EL (cell line): ENCODE data around the gene FOCAD.
"Not testable (repeated sequence)": the region's sequence is repeated elsewhere in the genome, so short reads cannot be mapped to it uniquely, and the experiment has no call there.

Experiments used
- DNase-seq: peaks from one replicate; pipeline ENCODE4 v3.0.0-alpha.2; 2016

The FOCAD gene

DNA sequence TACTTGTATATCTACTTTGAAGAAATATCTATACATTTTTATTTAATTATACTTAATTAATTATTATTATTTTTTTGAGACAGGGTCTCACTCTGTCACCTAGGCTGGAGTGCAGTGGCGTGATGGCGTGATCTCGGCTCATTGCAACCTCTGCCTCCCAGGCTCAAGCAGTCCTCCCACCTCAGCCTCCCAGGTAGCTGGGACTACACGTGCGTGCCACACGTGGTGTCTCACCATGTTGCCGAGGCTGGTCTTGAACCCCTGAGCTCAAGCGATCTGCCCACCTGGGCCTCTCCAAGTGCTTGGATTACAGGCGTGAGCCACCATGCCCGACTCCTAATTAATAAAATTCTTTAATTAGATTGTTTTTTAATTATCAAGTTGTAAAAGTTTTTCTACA is 10.5 kb upstream of the FOCAD start:
- DNase-seq: not testable (repeated sequence)

DNA sequence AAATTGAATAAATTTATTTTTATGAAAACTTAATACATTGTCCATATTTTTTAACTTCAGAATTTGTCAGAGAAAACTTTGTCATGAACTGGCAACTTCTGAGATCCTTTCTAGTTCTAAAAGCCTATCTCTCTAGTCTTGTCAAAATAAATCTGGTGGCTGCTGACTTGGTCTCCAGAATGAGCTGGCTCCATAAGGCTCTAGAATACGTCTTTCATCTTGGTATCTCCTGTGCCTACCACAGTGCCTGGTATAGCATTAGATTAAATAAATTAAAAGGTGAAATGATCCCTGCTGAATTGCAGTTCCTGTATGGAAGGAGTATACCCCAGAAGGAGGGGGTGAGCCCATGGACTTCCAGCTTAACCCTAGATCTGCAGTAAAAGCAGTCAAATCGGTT is 2.6 kb upstream of the FOCAD start:
- DNase-seq: no peak

DNA sequence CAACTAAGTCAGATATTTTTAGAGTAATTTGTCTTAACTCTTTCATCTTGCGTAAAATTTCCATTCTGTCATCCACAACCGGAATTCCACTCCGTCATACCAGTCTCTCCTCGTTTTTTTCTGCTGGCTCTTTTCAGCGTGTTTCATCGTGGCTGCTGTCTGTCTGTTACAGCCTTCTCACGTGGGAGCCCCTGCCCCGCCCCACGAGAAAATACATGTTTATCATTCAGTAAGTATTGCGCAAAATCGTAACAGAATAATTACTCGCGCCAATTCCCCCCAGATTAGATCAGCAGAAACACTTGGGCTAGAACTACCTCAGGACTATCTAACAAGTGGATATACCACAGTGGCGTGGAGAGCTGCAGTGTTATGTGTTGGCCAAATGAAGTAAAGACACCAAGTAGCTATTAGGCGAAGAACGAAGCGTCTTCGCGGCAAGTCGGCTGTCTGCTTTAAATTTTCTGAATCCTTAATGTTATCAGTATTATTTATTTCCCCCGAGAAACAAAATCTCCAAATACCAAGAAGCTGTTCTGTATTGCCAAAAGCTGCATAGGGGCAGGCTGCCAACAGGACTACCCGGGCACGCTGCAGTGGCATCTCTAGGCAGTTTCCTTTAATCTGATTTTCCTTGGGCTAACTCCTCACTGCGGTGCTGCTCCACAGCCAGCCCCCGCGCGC is 566 bp upstream of the FOCAD start:
- DNase-seq: peak; percentile 75

DNA sequence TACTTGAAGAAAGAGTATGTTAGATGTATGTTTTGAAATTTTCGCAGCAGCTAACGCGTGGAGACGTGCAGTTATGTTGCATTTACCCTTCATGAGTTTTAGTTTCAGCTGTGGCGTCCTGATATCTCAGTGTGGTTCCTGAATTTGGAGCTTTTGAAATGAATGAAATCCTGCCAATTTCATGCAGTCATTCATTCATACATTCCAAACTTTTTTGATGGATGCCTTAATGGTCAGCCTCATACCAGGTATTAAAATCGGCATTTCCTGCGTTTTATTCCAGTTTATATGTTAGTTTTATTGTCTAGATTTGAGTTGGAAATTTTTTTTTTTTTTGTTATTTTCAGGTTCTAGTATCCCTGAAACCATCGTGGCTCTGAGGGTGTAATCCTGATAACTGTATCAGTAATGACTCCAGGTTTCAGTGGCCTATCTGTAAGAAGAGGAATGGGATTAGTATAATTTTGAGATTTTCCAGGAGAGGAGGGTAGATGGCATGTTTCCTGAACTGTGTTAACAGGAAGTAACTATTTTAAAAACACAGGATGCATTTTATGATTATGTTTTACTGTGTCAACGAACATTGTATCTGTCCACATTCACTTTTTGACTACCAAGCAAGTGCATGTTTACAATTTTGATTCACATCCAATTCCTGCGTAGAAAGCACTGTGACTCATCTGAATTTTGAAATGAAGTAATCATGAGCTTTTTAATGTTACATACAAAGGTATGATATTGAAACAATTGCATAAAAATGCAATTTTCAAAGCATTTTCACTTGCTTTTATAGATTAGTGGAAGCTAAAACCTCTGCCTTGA is 1.0 kb downstream of the FOCAD start:
- peak; percentile 74 for DNase-seq

DNA sequence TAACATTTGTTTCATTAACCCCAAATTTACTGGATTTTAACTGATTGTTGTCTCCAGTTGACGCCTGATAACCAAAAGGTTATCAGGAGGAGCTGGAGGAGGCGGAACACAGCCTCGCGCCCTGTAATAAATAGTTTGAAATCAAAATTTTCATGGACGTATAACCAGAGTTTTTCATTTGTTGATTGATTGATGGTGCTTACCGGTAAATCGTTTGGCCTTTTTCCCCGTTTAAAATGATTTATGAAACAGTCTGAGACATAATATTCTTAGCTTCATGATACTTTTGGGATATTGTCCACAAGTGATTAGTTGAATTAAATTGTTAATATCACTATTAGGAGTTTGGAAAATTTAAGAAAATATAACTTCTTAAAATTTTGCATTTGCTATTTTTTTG is 1.7 kb downstream of the FOCAD start:
- no peak for DNase-seq

DNA sequence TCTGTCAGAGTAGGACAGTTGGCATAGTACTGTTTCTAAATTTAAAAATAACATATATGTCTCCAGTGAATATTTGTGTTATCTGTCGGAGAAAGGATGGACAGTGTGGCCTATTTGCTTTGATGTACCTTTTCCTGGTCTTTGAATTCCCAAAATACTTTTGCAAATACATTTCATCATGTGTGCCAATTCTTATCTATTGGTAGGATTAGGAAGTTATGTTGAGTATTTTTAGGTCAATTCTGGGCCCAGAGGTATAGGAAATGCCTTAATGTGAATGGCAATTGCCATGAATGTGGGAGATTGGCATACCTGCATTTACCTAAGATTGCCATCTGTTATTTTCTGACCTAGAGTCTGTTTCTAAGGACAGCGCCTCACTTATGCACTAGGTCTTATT is 5.8 kb downstream of the FOCAD start:
- DNase-seq: no peak

DNA sequence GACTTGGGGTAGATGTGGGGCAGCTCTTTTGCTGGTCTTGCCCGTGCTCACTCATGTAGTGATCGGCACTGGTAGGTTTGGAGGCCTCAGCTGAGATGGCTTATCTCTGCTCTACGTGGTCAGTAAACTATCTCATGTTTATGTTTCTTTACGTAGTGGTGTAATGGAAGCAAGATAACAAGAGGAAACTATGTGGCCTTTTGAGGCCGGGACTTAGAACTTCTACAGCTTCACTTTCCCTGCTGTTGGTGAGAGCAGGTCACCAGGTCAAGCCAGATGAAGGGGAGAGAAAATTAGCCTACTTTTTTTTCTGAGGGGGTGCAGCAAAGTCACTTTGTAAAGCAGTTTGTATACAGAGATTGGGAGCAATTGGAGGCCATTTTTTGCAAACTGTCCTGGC is 8.5 kb downstream of the FOCAD start:
- DNase-seq: no peak

DNA sequence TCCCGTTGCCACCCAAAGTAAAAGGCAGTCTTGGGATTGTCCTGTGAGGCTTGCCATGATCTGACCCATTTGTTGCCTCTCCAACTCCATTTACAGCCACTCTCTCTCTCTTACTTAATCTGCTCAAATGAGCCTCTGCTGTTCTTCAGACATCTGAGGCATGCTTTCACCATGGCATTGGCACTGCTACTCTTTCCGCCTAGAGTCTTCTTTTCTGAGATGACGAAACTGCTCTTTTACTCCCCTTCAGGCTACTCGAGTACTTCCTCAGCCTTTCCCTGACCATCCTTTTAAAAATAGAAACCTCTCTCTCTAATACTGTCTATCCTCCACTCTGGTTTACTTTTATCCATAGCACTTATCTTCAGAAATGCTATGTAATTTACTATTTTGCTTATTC is 9.0 kb downstream of the FOCAD start:
- DNase-seq: no peak

DNA sequence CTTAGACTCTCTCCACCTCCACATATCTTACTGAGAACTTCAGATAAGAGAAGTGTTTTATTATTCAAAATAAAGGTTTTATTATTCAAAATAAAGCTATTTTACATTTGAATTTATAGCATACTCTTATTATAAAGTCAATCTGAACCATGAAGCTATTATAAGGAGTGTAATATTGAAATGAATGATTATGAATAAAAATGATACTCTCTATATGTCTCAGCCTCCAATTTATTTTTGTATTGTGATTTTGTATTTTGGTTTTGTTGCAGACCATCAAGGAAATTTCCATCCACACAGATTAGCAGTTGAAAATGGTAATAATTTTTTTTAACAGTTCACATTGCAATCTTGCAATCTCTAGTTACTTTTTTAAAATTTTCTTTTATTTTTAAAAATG is 10.2 kb downstream of the FOCAD start:
- DNase-seq: no peak

DNA sequence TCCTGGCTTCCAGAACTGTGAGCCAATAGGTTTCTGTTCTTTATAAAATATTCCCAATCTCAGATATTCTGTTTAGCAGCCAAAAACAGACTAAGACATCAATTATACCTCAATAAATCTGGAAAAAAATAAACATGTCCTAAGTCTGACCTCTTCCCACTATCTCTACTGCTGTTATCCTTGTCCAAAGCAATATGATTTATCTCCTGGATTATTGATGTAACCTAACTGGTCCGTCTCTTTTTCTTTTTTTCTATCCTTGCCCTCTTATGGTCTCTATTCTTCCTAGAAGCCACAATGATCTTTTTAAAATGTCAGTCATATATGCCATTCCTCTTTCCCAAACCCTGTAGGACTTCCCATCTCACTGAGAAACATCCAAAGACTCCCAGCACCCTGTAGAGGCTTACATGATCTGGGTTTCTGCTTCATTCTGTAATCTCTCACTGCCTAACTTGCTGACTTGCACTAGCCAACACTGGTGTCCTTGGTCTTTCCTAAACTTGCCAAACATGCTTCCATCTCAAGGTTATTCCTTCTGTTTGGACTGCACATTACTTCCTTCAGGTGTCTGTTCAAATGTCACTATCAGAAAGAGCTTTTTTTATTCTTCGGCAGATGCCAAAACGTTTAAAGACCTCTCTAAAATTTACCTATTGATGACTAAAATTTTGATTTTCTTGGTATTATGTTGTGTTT is 13.1 kb downstream of the FOCAD start:
- no peak for DNase-seq

DNA sequence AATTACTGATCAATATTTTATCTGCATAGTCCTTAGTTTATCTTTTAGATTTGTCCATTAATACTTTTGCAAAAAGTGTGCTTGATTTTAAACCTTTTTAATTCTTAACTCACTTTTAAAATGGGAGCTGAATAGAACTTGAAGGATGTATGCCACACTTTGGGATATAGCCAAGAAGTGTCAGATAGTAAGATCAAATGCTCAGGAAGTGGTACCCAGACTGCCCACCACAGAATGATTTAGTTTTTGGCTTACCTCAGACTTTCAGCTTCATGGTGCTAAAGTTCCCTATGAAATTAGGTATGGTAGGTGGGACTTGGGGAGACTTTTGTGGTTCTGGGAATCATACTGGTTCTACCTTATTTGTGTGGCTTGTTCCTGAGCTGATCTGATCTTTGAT is 14.7 kb downstream of the FOCAD start:
- no peak for DNase-seq

DNA sequence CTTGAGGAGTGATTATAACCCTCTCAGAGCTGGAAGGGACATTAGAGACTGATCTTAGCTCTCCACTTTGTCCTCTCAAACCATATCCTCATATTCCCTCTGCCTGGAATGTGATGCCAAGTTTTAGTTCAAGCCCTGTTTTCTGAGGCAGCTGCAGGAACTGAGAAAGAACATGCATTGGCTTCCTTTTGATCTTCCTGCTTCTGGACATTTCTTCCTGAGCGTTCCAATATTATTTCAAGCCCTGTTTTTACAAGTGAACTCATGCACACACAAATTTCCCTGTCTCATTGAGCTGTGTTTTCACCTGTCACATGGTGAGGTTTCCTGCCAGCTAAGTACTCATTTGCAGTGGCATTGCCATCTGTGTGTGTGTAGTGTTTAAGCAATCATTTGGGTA is 17.0 kb downstream of the FOCAD start:
- DNase-seq: no peak

DNA sequence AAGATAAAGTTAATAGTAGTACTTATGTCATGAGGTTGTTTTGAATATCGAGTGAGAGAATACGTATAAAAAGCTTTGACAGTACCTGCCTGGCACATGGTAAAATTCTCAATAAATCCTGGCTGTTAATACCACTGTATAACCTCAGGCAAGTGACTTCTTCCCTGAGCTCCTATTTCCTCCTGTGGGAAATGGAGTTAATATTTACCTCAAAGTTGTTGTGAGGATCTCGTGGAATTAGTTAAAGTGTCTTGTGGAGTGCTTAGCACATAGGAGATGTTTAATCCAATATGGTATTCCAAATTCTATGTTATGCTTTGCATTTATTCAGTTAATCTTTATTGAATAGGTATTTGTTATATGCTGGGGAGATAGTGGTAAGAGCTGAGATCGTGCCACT is 18.5 kb downstream of the FOCAD start:
- DNase-seq: no peak

DNA sequence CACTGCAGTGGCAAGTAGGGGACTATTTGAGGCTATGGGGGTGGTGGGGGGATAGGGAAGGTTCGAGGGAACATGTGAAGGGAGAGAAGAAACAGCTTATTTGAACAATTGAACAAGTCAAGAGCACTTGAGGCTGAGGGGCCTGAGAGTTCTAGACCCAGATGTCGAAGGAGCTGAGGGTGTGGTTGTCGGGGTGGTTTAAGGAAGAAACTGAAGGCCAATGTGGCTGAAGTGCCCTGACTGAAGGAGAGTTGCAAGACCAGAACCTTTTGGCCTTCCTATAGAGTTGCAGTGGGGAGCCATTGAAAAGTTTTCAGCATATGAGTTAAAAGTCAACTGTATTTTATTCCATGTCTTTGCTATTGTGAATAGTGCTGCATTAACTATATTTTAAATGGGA is 19.1 kb downstream of the FOCAD start:
- DNase-seq: no peak

DNA sequence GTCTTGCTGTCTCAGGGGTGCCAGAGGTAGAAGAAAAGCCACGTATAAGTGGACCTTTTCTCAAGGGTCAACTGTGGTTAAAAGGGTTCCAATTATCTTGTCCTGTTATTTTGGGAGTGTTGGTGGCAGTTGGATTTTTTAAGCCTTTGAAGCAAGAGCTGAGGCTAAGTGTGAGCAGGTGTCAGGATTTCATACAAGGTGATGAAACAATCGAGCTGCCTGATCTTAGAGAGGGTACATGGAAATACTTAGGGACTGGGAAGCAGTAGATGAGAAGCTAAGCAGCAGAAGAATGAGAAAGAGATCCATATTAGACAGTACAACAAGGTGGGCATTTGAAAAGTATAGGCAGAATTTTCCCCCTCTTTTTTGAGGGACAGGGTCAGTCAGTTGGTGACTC is 23.6 kb downstream of the FOCAD start:
- no peak for DNase-seq

DNA sequence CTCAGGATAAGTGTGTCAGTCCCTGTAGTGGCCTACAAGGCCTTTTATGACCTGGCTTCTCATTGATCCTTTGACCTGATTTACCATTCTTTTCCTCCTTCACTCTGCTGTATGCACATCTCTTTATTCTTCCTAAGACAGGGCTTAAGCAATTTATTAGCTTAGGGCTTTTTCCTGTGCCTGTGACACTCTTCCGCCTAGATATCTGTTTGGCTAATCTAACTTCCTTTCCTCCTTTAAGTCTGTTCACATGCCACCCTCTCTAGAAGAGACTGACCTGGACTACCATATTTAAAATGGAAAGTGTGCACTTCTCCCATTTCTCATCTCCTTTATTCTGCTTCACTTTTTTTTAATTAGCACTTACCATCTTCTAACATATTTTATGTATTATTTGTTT is 29.1 kb downstream of the FOCAD start:
- no peak for DNase-seq

DNA sequence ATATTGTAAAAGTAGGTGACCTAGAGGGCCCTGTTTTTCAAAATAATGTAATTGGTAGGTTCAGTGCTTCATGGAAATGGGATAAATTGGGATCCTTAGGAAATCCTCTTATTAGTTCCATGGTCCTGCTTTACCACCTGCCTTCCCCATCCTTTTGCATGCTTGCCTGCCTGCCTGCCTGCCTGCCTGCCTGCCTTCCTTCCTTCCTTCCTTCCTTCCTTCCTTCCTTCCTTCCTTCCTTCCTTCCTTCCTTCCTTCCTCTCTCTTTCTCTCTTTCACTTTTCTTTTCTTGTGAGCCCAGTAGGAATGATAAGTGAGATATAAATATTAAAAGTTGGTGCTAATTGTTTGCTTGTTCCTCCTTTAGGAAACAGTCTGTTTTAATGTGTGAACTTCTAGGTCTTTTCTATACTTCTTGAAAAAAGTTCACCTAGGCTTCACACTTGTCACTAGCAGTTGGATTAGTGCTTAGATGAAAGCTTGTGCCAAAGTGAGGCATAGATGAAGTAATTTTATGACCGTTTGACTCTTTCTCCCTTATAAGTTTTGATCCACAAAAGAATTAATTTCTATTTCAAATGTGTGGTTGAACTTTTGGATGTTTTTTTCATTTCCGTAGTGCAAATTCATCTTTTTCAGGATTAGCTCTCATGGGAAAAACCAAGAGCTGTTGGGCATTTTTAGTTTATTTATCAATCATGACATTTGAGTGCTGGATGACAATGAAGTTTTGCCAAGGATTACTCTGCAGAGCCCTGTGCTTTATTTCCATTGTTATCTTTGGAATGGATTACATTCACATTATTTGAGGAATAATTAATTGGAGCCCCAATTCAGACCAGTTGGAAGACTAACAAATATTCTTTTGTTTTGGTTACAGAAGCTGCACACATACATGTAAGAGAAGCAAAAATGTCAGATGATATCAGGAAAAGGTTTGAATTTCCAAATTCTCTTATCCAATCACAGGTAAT is 30.7 kb downstream of the FOCAD start:
- DNase-seq: no peak

DNA sequence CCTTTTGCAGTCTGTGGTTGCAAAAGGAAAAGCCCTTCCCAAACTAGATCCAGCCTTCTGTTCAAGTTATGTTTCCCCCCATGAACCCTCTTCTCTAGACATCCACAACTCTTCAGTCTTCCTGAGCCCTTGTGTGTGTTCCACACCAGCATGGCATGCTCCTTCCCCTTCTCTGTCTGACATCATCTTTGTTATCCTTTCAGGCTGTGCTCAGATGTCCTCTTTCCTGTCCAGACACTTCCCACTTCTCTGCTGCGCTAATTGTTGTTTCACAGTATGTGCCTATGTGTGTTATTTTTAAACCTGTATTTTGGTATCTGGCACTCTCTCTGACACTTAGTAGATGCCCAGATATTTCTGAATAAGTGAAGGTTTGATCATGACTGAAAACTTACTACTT is 38.2 kb downstream of the FOCAD start:
- no peak for DNase-seq

DNA sequence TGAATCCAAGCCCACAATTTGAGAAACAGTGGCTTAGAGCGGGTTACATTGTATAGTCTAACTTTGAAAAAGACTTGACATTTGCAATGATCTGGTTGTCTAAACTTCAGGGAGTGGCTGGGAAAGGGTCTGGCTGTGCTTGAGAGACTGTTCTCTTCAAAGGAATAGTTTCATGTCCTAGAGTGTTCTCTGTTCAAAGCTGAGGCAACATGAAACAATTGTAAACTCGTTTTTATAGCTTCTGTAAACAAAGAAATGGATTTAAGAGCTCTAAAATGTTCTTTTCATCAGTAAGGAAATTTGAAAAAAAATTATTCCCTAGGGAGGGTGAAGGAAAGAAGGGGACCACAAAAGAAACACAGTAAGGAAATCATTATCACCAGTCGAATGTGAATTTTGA is 41.6 kb downstream of the FOCAD start:
- no peak for DNase-seq

DNA sequence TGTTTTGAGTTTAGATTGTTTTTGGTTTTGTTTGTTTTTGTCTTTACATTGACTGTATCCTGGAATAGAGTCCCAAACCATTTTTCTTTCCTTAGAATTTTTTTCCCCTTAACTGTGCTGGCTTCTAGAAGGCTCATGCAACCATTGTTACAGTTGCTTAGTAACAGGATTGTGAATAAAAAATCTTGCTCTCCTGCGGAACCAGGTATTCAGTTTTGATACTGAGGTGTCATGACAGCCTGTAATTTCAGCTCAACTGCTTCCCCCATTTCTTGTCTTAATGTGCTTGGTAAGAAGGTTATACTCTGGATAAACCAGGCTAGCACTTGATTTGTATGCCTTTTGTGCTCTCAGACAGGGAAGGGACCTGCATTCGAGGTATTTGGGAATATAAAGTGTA is 42.1 kb downstream of the FOCAD start:
- no peak for DNase-seq

DNA sequence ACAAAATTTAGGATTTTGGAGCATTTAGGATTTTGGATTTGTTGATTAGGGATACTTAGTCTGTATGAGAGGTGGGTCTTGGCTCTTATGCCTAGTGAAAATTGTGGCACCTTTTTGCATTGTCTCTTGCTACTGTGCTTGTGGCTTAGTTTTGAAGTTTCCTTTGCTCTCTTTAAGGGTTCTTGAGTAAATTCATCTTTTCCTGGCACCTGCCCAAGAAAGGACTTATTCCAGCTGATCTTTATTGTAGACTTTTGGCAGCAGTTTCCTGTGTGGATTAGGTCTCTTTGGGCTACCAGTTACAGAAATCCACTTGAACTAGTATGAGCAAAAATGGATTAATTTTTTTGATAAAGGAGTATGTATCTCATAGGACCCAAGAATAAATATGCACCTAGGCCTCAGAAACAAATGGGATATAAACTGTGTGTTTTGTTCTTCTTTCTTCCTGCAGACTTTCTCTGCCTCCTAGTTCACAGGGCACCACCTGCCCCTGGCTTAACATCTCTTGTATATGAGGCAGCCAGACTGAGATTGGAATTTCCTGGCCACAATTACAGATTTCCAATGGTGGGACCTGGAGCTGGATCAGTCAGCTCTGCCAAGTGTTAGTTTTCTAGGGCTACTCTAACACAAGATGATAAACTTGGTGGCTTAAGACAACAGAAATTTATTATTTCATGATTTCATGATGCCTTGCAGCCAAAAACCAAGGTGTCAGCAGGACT is 44.6 kb downstream of the FOCAD start:
- peak; percentile 32 for DNase-seq

DNA sequence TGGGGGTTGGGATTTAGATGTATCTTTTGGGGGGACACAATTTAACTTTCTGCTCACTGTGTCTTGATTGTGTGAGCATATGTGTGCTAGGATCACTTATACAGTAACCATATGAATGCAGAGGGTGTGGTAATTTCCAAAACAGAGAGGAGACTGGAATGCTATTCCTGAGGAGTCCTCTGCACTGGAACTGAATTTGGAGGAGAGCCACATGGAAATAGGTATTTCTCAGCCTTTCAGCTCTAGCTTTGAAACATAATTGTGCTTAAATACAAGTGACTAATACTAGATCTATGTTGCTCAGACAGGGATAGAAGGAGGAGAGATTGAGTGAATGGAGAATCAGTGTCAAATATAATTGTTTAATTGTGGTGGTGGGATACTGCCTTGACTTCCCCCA is 45.5 kb downstream of the FOCAD start:
- peak; percentile 18 for DNase-seq
